ENCODE measurements around the gene NME3. TPM values are rescaled to one million over a fixed set of nuclear protein-coding genes. Genes with fewer than 3 reads are reported as not detected.

Gene NME3
- total RNA-seq, 1 donor from 2014 or later = 53.8 TPM

GRCh38 chr16:1731603-1732002 is 39.7 kb downstream of the NME3 start:
- Mint-ChIP-seq H3K27me3 (ENCODE audit: low read depth) (no peaks in the 10 kb centered on the region), H3K36me3 (ENCODE audit: low read depth) (peaks cover 16% of the 10 kb centered on the region), H3K4me3 (ENCODE audit: unreplicated experiment) (no peak overlapping the region), H3K27ac (ENCODE audit: unreplicated experiment) (no peak overlapping the region), H3K4me1 (ENCODE audit: low read depth) (no peaks in the 10 kb centered on the region), H3K9me3 (ENCODE audit: low read depth) (no peaks in the 10 kb centered on the region)
- TF ChIP-seq CTCF (IDR thresholded peaks at IDR 0.05) = no peak
- no peak for DNase-seq (ENCODE audit: low spot score)

- peaks cover 16% of the 10 kb centered on the region for H3K36me3 Mint-ChIP-seq (ENCODE audit: low read depth)
- no peak for TF ChIP-seq CTCF (IDR thresholded peaks at IDR 0.05)
- no peak overlapping the region for H3K27ac Mint-ChIP-seq (ENCODE audit: unreplicated experiment)
- DNase-seq (ENCODE audit: low spot score) = no peak
- no peak overlapping the region for H3K4me3 Mint-ChIP-seq (ENCODE audit: unreplicated experiment)
- no peaks in the 10 kb centered on the region for H3K4me1 Mint-ChIP-seq (ENCODE audit: low read depth)
- no peaks in the 10 kb centered on the region for H3K9me3 Mint-ChIP-seq (ENCODE audit: low read depth)
- H3K27me3 Mint-ChIP-seq (ENCODE audit: low read depth) = no peaks in the 10 kb centered on the region
These were observed 40.3 kb downstream of the NME3 start for GRCh38 chr16:1731073-1731472.

- H3K27me3 Mint-ChIP-seq (ENCODE audit: low read depth) = no peaks in the 10 kb centered on the region
- no peaks in the 10 kb centered on the region for H3K9me3 Mint-ChIP-seq (ENCODE audit: low read depth)
- peaks cover 16% of the 10 kb centered on the region for H3K36me3 Mint-ChIP-seq (ENCODE audit: low read depth)
- H3K4me3 Mint-ChIP-seq (ENCODE audit: unreplicated experiment) = no peak overlapping the region
- no peak for TF ChIP-seq CTCF (IDR thresholded peaks at IDR 0.05)
- no peaks in the 10 kb centered on the region for H3K4me1 Mint-ChIP-seq (ENCODE audit: low read depth)
- H3K27ac Mint-ChIP-seq (ENCODE audit: unreplicated experiment) = no peak overlapping the region
- DNase-seq (ENCODE audit: low spot score) = no peak
These were observed 41.9 kb downstream of the NME3 start for GRCh38 chr16:1729445-1729844.

GRCh38 chr16:1729026-1729425 is 42.3 kb downstream of the NME3 start:
- TF ChIP-seq CTCF (IDR thresholded peaks at IDR 0.05) = no peak
- no peak overlapping the region for H3K27ac Mint-ChIP-seq (ENCODE audit: unreplicated experiment)
- no peaks in the 10 kb centered on the region for H3K9me3 Mint-ChIP-seq (ENCODE audit: low read depth)
- peaks cover 16% of the 10 kb centered on the region for H3K36me3 Mint-ChIP-seq (ENCODE audit: low read depth)
- no peaks in the 10 kb centered on the region for H3K4me1 Mint-ChIP-seq (ENCODE audit: low read depth)
- H3K4me3 Mint-ChIP-seq (ENCODE audit: unreplicated experiment) = no peak overlapping the region
- DNase-seq (ENCODE audit: low spot score) = no peak
- H3K27me3 Mint-ChIP-seq (ENCODE audit: low read depth) = no peaks in the 10 kb centered on the region

- Mint-ChIP-seq H3K4me3 (ENCODE audit: unreplicated experiment) (no peak overlapping the region), H3K27ac (ENCODE audit: unreplicated experiment) (no peak overlapping the region), H3K9me3 (ENCODE audit: low read depth) (no peaks in the 10 kb centered on the region), H3K36me3 (ENCODE audit: low read depth) (peaks cover 16% of the 10 kb centered on the region), H3K4me1 (ENCODE audit: low read depth) (peaks cover 9% of the 10 kb centered on the region), H3K27me3 (ENCODE audit: low read depth) (no peaks in the 10 kb centered on the region)
- no peak for TF ChIP-seq CTCF (IDR thresholded peaks at IDR 0.05)
- no peak for DNase-seq (ENCODE audit: low spot score)
These were observed 43.4 kb downstream of the NME3 start for GRCh38 chr16:1727651-1728624.
